ENCODE data around the gene SMS.

SMS gene

DNA sequence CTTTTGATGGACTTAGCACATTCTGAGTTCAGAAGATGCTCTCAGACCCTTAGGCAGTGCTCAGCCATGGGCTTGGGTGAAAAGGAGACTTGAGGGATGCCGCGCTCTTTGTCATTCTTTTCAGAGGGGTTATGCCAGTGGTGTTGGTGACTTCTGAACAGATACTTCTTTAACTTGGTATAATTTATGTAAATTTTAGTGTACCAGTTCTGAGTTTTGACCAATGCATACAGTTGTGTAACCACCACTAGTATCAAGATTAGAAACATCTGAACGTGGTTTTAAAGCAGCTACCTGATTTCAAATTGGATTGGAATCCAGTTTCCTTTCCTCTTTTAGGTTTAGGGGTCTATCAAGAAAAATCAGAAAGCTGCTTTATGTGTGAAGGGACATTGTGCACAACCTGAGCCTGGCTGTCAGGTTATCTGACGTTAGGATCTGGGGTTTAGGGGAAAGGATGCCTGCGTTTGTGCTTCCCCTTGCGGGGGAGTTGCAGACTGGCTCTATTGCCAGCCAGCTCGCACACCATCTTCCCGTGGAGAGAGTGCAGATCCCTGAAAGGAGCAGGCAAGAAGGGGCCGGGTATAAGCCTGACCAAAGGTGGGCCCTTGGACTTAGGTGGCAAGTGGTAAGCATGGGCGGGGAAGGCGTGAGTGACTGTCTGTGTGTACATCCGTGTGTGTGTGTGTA lies 19.0 kb downstream of the SMS start:
- TF ChIP-seq, protein P1, sequence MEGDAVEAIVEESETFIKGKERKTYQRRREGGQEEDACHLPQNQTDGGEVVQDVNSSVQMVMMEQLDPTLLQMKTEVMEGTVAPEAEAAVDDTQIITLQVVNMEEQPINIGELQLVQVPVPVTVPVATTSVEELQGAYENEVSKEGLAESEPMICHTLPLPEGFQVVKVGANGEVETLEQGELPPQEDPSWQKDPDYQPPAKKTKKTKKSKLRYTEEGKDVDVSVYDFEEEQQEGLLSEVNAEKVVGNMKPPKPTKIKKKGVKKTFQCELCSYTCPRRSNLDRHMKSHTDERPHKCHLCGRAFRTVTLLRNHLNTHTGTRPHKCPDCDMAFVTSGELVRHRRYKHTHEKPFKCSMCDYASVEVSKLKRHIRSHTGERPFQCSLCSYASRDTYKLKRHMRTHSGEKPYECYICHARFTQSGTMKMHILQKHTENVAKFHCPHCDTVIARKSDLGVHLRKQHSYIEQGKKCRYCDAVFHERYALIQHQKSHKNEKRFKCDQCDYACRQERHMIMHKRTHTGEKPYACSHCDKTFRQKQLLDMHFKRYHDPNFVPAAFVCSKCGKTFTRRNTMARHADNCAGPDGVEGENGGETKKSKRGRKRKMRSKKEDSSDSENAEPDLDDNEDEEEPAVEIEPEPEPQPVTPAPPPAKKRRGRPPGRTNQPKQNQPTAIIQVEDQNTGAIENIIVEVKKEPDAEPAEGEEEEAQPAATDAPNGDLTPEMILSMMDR (IDR thresholded peaks at IDR 0.05; ENCODE audit: insufficient read depth, missing control alignments): no peak
- DNase-seq (ENCODE audit: insufficient read length, low spot score): no peak
- FAIRE-seq: no peak

DNA sequence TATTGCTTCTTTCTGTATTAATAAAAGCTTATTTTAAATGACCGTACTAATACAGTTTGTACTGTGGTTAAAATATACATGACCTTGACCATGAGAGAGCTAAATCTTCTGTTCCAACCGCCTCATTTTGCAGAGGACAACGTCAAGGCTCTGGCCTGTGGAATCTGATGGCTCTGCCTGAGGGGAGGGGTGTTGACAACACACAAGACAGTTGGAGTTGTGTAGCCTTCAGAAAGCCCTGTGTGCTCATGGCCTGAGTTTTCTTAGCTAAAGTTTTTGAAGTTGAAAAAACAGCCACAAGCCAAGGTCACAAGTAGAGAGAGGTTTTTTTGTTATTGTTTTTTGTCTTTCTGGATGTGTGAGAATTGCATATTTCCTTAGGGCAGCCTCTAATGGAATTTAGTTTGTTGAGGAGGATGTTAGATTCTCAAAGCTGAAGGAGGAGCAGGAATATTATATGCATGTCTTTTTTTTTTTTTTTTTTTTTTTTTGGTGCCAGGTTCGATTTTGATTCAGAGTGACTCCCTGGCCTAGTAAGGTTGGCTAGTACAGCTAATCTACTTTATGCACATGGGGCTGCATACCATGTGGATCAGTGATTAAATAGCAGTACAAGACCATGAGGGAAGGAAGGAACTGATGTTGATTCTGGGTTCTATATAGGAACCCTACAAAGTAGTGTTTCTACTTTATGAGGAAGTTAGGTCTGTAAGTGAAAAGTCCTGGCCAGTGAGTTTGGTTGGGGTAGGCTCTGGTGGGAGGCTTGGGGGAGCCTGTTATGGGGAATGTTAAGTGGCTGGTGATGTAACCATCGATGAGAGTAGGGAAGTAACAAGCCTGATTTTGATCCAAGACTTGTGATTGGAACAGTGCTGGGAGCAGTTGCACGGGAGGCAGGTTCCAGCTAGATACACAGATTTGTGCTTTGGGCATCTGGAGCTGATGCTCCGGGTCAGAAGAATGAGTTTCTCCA lies 20.3 kb downstream of the SMS start:
- TF ChIP-seq, protein P1 (IDR thresholded peaks at IDR 0.05; ENCODE audit: insufficient read depth, missing control alignments): no peak
- FAIRE-seq: no peak
- DNase-seq (ENCODE audit: insufficient read length, low spot score): no peak

DNA sequence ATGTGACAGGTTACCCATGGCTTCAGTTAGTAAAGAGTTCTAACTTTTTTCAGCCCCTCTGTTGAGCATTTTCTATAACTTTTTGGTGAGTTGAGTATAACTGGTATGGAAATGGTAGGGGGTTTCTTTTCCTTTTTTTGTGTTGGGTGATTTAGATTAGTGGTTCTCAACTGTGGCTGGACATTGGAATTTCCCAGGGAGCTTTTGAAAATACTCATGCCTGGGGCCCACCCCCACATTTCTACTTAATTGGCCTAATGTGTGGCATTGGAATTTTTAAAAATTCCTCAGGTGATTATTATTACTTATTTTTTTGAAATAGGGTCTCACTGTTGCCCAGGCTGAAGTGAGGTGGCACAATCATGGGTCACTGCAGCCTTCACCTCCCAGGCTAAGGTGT lies 21.9 kb downstream of the SMS start:
- DNase-seq (ENCODE audit: insufficient read length, low spot score) (no peak), FAIRE-seq (no peak)
- TF ChIP-seq, protein P1 (IDR thresholded peaks at IDR 0.05; ENCODE audit: insufficient read depth, missing control alignments): no peak

DNA sequence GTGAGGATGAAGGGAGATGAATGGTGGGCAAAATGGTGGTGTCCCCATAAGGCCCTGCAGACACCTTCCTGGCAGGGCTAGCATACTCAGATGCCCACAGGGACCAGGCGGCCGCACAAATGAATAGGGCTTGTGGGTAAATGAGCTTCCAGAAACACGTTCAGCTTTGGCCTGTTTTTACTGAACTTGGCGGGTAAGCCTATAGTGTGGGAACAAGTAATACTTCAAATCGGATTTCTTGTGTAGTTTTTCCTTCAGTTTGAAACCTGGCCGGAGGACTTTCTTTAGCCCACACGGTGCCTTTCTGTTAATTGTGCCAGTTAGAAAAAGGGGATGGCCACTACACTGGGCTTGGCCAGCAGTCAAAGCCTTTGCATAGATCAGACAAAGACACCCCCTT lies 22.8 kb downstream of the SMS start:
- DNase-seq (ENCODE audit: insufficient read length, low spot score) (no peak), FAIRE-seq (no peak)
- TF ChIP-seq, protein P1 (IDR thresholded peaks at IDR 0.05; ENCODE audit: insufficient read depth, missing control alignments): no peak

DNA sequence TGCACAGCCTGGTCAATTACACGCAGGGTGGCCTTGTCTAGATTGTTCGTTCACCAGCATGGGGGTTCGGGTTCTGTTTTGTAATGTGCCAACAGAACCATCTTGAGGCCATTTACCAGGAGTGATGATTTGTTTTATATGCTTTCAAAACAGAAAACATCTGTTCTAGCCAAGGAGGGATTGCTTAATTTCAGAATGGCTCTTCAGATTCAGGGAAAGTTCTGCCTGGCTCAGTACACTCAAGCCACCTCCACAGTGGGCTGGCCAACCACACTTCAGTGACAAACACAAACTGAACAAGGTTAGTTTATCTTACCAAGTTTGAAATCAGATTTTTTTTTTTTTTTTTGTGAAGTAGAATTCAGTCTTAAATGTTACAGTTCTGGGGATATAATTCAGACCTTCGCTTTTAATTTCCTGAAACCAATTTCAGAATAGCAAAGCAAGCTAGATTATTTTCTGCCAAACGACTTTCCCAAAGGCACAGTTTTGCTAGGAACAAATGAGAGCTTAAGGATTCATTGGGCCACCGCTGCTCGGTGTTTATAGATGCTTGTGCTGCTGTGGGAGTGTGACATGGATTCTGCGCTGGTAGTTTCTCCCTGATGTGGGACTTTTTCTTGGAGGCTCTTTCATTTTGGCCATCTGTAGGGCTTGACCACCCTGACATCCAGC lies 23.4 kb downstream of the SMS start:
- TF ChIP-seq, protein P1 (IDR thresholded peaks at IDR 0.05; ENCODE audit: insufficient read depth, missing control alignments): no peak
- DNase-seq (ENCODE audit: insufficient read length, low spot score) (no peak), FAIRE-seq (no peak)

DNA sequence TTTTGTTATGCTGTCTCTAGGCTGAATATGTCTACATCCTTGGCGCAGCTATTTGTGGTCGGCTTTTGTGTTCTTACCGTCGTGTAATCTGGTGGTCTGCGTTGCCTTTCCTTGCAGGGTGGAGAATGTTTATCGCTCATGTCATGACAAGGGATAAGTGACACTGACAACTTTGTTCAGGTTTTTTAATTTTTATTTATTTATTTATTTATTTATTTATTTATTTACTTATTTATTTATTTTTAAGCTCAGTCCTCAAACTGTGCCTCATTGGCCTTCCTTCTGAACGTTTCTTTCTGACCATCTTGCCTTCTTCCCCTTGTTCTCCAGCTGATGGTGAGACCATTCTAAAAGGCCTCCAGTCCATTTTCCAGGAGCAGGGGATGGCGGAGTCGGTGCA lies 26.4 kb downstream of the SMS start:
- DNase-seq (ENCODE audit: insufficient read length, low spot score) (no peak), FAIRE-seq (no peak)
- TF ChIP-seq, protein P1 (IDR thresholded peaks at IDR 0.05; ENCODE audit: insufficient read depth, missing control alignments): no peak

Measured in D721Med (cell line).